GM23338 (cell line): ENCODE results near the gene RAD23B. TPM values are rescaled to one million over a fixed set of nuclear protein-coding genes. Genes with fewer than 3 reads are reported as not detected.

Experiments used
- ATAC-seq: fragments of 200-7000 bp; cut with Tn5 transposase; 3 replicates; pipeline ENCODE4 v1.9.1; 2020
- DNase-seq: peaks from one replicate; pipeline ENCODE4 v3.0.0-alpha.2; 2015; ENCODE audit warnings: low spot score
- H2AFZ ChIP-seq: fragments of 200-600 bp; sonication (generic); 2 replicates; pipeline ENCODE4 v1.8.0; 2016; ENCODE audit warnings: antibody characterized with exemption, mild to moderate bottlenecking, moderate library complexity
- H3F3A ChIP-seq: fragments of 200-600 bp; sonication (generic); replicated peaks from 2 replicates; pipeline ENCODE4 v1.8.0; 2017; ENCODE audit warnings: antibody characterized with exemption, mixed run types, low read depth
- H3K27ac ChIP-seq: fragments of 200-600 bp; sonication (generic); 2 replicates; pipeline ENCODE4 v1.6.1; 2016; ENCODE audit warnings: low read depth
- H3K27me3 ChIP-seq: fragments of 200-600 bp; sonication (generic); 2 replicates; pipeline ENCODE4 v1.8.0; 2016; ENCODE audit warnings: mild to moderate bottlenecking, mixed run types, moderate library complexity; ENCODE audit not compliant: insufficient read depth
- H3K36me3 ChIP-seq: fragments of 200-600 bp; sonication (generic); 2 replicates; pipeline ENCODE4 v1.8.0; 2016; ENCODE audit warnings: mild to moderate bottlenecking; ENCODE audit not compliant: insufficient read depth
- H3K4me1 ChIP-seq: fragments of 200-600 bp; sonication (generic); 2 replicates; pipeline ENCODE4 v1.8.0; 2016; ENCODE audit warnings: mild to moderate bottlenecking, moderate library complexity; ENCODE audit not compliant: insufficient read depth
- H3K4me2 ChIP-seq: fragments of 200-600 bp; sonication (generic); 2 replicates; pipeline ENCODE4 v1.7.1; 2017; ENCODE audit warnings: mixed run types
- H3K4me3 ChIP-seq: fragments of 200-600 bp; sonication (generic); 2 replicates; pipeline ENCODE4 v1.6.1; 2016; ENCODE audit warnings: mixed run types
- H3K79me2 ChIP-seq: fragments of 200-600 bp; sonication (generic); replicated peaks from 2 replicates; pipeline ENCODE4 v1.8.0; 2017; ENCODE audit warnings: mild to moderate bottlenecking; ENCODE audit not compliant: insufficient read depth
- H3K9me2 ChIP-seq: fragments of 200-600 bp; sonication (generic); 2 replicates; pipeline ENCODE4 v1.8.0; 2017; ENCODE audit not compliant: insufficient read depth
- H4K20me1 ChIP-seq: fragments of 200-600 bp; sonication (generic); replicated peaks from 2 replicates; pipeline ENCODE4 v1.8.0; 2017; ENCODE audit warnings: mild to moderate bottlenecking; ENCODE audit not compliant: insufficient read depth
- H3K27ac Mint-ChIP-seq: 2 replicates; pipeline ENCODE4 v1.8.0; 2020; ENCODE audit warnings: inconsistent platforms, mild to moderate bottlenecking, moderate library complexity, mixed read lengths
- H3K27me3 Mint-ChIP-seq: 3 replicates; pipeline ENCODE4 v1.8.0; 2022; ENCODE audit warnings: low read depth, mild to moderate bottlenecking, moderate library complexity, mixed read lengths, inconsistent platforms; ENCODE audit not compliant: insufficient read depth, poor library complexity
- H3K36me3 Mint-ChIP-seq: 3 replicates; pipeline ENCODE4 v1.8.0; 2021; ENCODE audit warnings: low read depth, mild to moderate bottlenecking, inconsistent platforms, moderate library complexity, mixed read lengths
- H3K4me1 Mint-ChIP-seq: 3 replicates; pipeline ENCODE4 v1.8.0; 2020; ENCODE audit warnings: mild to moderate bottlenecking, inconsistent platforms, mixed read lengths
- H3K4me3 Mint-ChIP-seq: 3 replicates; pipeline ENCODE4 v1.8.0; 2021; ENCODE audit warnings: moderate library complexity, mild to moderate bottlenecking, inconsistent platforms, mixed read lengths
- H3K9me3 Mint-ChIP-seq: 3 replicates; pipeline ENCODE4 v1.8.0; 2020; ENCODE audit warnings: moderate library complexity, mild to moderate bottlenecking, inconsistent platforms, mixed read lengths
- CREB1 ChIP-seq: fragments of 250-450 bp; sonication (Bioruptor Pico); IDR thresholded peaks from 2 replicates; pipeline ENCODE4 v1.5.0; 2020; ENCODE audit warnings: low read depth, mild to moderate bottlenecking, moderate library complexity
- CTCF ChIP-seq, 2 experiments: fragments of 200-600 bp in 1 of 2; sonication (generic) in 1 of 2; conservative IDR thresholded peaks; 2 replicates each; pipeline versions ENCODE4 v1.5.1 to v1.6.1; 2016 to 2017; ENCODE audit warnings: antibody characterized with exemption in 2 of 2, low read depth in 2 of 2, mild to moderate bottlenecking in 2 of 2, moderate library complexity in 1 of 2
- ETS1 ChIP-seq: IDR thresholded peaks from 2 replicates; pipeline ENCODE4 v1.6.1; 2016; ENCODE audit warnings: antibody characterized with exemption
- EZH2 ChIP-seq: fragments of 200-600 bp; sonication (generic); IDR thresholded peaks from one replicate; pipeline ENCODE4 v1.8.0; 2017; ENCODE audit warnings: antibody characterized with exemption, mild to moderate bottlenecking, low read depth; ENCODE audit not compliant: unreplicated experiment
- EZH2phosphoT487 ChIP-seq: fragments of 200-600 bp; sonication (generic); IDR thresholded peaks from one replicate; pipeline ENCODE4 v1.8.1; 2018; ENCODE audit warnings: antibody characterized with exemption; ENCODE audit not compliant: unreplicated experiment
- JUNB ChIP-seq: IDR thresholded peaks from one replicate; pipeline ENCODE4 v1.6.1; 2016; ENCODE audit warnings: antibody characterized with exemption; ENCODE audit not compliant: unreplicated experiment
- NANOG ChIP-seq: IDR thresholded peaks from 2 replicates; pipeline ENCODE4 v1.6.1; 2016; ENCODE audit warnings: antibody characterized with exemption, borderline replicate concordance
- POLR2AphosphoS5 ChIP-seq: IDR thresholded peaks from 2 replicates; pipeline ENCODE4 v1.6.1; 2016; ENCODE audit warnings: antibody characterized with exemption, low read depth
- REST ChIP-seq: IDR thresholded peaks from one replicate; pipeline ENCODE4 v1.6.1; 2018; ENCODE audit warnings: antibody characterized with exemption; ENCODE audit not compliant: unreplicated experiment
- STAT1 ChIP-seq: IDR thresholded peaks from one replicate; pipeline ENCODE4 v1.6.1; 2016; ENCODE audit warnings: antibody characterized with exemption; ENCODE audit not compliant: unreplicated experiment
- ZNF114 ChIP-seq: fragments of 250-450 bp; sonication (Bioruptor Pico); IDR thresholded peaks from 2 replicates; pipeline ENCODE4 v1.5.0; 2020; ENCODE audit warnings: mild to moderate bottlenecking, moderate library complexity
- ZNF331 ChIP-seq: fragments of 250-450 bp; sonication (Bioruptor Pico); IDR thresholded peaks from 2 replicates; pipeline ENCODE4 v1.5.0; 2020; ENCODE audit warnings: low read depth, mild to moderate bottlenecking, moderate library complexity
- ZNF462 ChIP-seq: fragments of 250-450 bp; sonication (Bioruptor Pico); IDR thresholded peaks from 2 replicates; pipeline ENCODE4 v1.5.0; 2020; ENCODE audit warnings: mild to moderate bottlenecking, moderate library complexity
- polyA plus RNA-seq: library from polyadenylated mRNA; unstranded; fragments of >200 nt; fragmentation: Nextera tagmentation; extraction: Ambion mirVana; gene quantifications from 2 replicates; pipeline ENCODE4 v1.2.1, GENCODE V29; 2016
- total RNA-seq: library from RNA; depleted of rRNA; stranded (reverse); fragments of >200 nt; shearing (Covaris generic); gene quantifications from 2 replicates; pipeline ENCODE4 v1.2.3, GENCODE V29; 2014

The RAD23B gene
- total and polyA plus RNA-seq, 2 experiments from 2014 or later: 31.1 to 137 TPM

- peaks cover 43% of the 10 kb centered on the region for H3K4me1 ChIP-seq
- no peak for TF ChIP-seq STAT1
- TF ChIP-seq EZH2: no peak
- TF ChIP-seq REST: no peak
- TF ChIP-seq ZNF114: no peak
- TF ChIP-seq ZNF462 (CRISPR knock-in tag): no peak
- no peak for TF ChIP-seq CTCF (conservative IDR thresholded peaks at IDR 0.05; ENCODE audit: low read depth in 2 of 2)
- no peak for TF ChIP-seq ETS1
- TF ChIP-seq EZH2phosphoT487: no peak
- no peak for TF ChIP-seq ZNF331 (CRISPR knock-in tag)
- TF ChIP-seq NANOG: no peak
- no peak for TF ChIP-seq JUNB
- TF ChIP-seq POLR2AphosphoS5: no peak
- TF ChIP-seq CREB1 (CRISPR knock-in tag): no peak
- no peak overlapping the region for H2AFZ ChIP-seq
- H3K36me3 ChIP-seq: no peaks in the 10 kb centered on the region
- peaks cover 67% of the 10 kb centered on the region for H3K79me2 ChIP-seq
- H3K4me2 ChIP-seq: peak overlapping the region; percentile 81
- peaks cover 7% of the 10 kb centered on the region for H3K27me3 Mint-ChIP-seq
- DNase-seq (no peak), ATAC-seq (no peak)
- peaks cover 36% of the 10 kb centered on the region for H4K20me1 ChIP-seq
- H3K9me2 ChIP-seq: no peaks in the 10 kb centered on the region
- H3K27ac Mint-ChIP-seq: peak overlapping the region; percentile 95
- H3K27ac ChIP-seq: peak overlapping the region; percentile 98
- peak overlapping the region; percentile 92 for H3K4me3 Mint-ChIP-seq
- H3K9me3 Mint-ChIP-seq: no peaks in the 10 kb centered on the region
- no peaks in the 10 kb centered on the region for H3K27me3 ChIP-seq
- H3K36me3 Mint-ChIP-seq: peaks cover 15% of the 10 kb centered on the region
- peak overlapping the region; percentile 60 for H3K4me3 ChIP-seq
- H3K4me1 Mint-ChIP-seq: peaks cover 40% of the 10 kb centered on the region
- H3F3A ChIP-seq: no peaks in the 10 kb centered on the region
These were observed 1.6 kb downstream of the RAD23B start for GRCh38 chr9:107284636-107285035.
